Measurements from ENCODE around the gene AKIP1. TPM values are rescaled to one million over a fixed set of nuclear protein-coding genes. Genes with fewer than 3 reads are reported as not detected.

Gene AKIP1
- total and polyA plus RNA-seq, 4 donors: 9.3 to 12.3 (median 9.9) TPM

GRCh38 chr11:8963569-8964323, 52.8 kb downstream of the AKIP1 start (continued):
- TF ChIP-seq REST (IDR thresholded peaks at IDR 0.05): no peak

GRCh38 chr11:8964324-8965320, 53.6 kb downstream of the AKIP1 start, which contains the start of gene TMEM9B:
Gene TMEM9B, minus strand, starts transcription at chr11:8964442. Its CDS starts 129 bp downstream, at chr11:8964313.
- Histone ChIP-seq H3K9me3 (ENCODE audit: control insufficient read depth in 4 of 4, low read length in 3 of 4) (no peaks in the 10 kb centered on the region), H3K27ac (ENCODE audit: low read depth in 1 of 2, low read length in 2 of 2) (peak within 1 kb of the TSS; percentile 88 to 98), H3K9ac (ENCODE audit: low read depth in 1 of 2, low read length in 2 of 2) (peak within 1 kb of the TSS; percentile 78 to 87), H3K4me1 (ENCODE audit: control insufficient read depth in 4 of 4, insufficient read depth in 4 of 4, low read length in 3 of 4) (peaks cover 8 to 28% (median 18%) of the 10 kb centered on the region in 4 donors), H3K36me3 (ENCODE audit: control insufficient read depth in 4 of 4, insufficient read depth in 3 of 4, low read depth in 1 of 4, low read length in 3 of 4) (peaks cover 0 to 6% (median 0%) of the 10 kb centered on the region in 4 donors), H3K27me3 (ENCODE audit: control insufficient read depth in 4 of 4, insufficient read depth in 4 of 4, low read length in 3 of 4) (no peaks in the 10 kb centered on the region), H3K4me3 (ENCODE audit: low read depth in 1 of 3, low read length in 3 of 3) (peak within 1 kb of the TSS; percentile 56 to 91 (median 63))
- peak; percentile 87 for DNase-seq (ENCODE audit: low spot score)
- TF ChIP-seq YY1 (IDR thresholded peaks at IDR 0.05): peak; percentile 73
- peak; percentile 46 for TF ChIP-seq REST (IDR thresholded peaks at IDR 0.05)
- peak; percentile 18 for TF ChIP-seq NR2F2 (IDR thresholded peaks at IDR 0.05)
- TF ChIP-seq ATF3 (IDR thresholded peaks at IDR 0.05): no peak
- TF ChIP-seq HNF4A (conservative IDR thresholded peaks at IDR 0.05): peak in 1 of 2 donors; percentile 12
- no peak for TF ChIP-seq ZBTB33 (IDR thresholded peaks at IDR 0.05)
- TF ChIP-seq TAF1 (conservative IDR thresholded peaks at IDR 0.05): peak; percentile 77
- no peak for TF ChIP-seq JUND (IDR thresholded peaks at IDR 0.05)
- peak in 1 of 2 donors; percentile 13 for TF ChIP-seq RAD21 (IDR thresholded peaks at IDR 0.05)
- peak; percentile 38 for TF ChIP-seq SP1 (IDR thresholded peaks at IDR 0.05)
- peak; percentile 56 to 92 for TF ChIP-seq GABPA (IDR thresholded peaks at IDR 0.05 in 1 of 2, conservative IDR thresholded peaks at IDR 0.05 in 1 of 2)
- peak; percentile 56 for TF ChIP-seq MAX (IDR thresholded peaks at IDR 0.05)
- TF ChIP-seq FOXA1 (IDR thresholded peaks at IDR 0.05): no peak
- TF ChIP-seq EGR1 (IDR thresholded peaks at IDR 0.05; ENCODE audit: low read depth in 2 of 2): peak; percentile 89 to 93
- TF ChIP-seq RXRA (IDR thresholded peaks at IDR 0.05): peak; percentile 14 to 28
- no peak for TF ChIP-seq FOXA2 (IDR thresholded peaks at IDR 0.05)
- TF ChIP-seq CTCF (IDR thresholded peaks at IDR 0.05; ENCODE audit: low read depth, low read length, missing input control): no peak
- TF ChIP-seq HNF4G (IDR thresholded peaks at IDR 0.05): peak; percentile 8
- WGBS: under 1% methylated on average over 67 of the region's 67 CpGs
